Aorta (tissue), 5 donors: ENCODE measurements around the gene GSG1L. TPM values are rescaled to one million over a fixed set of nuclear protein-coding genes. Genes with fewer than 3 reads are reported as not detected.

ENCODE experiments used
- ATAC-seq: fragments of 200-7000 bp; cut with Tn5 transposase; one replicate; pipeline ENCODE4 v1.9.1; 2022; ENCODE audit warnings: moderate library complexity; ENCODE audit not compliant: low FRiP score
- DNase-seq, 2 donors: peaks; one replicate each; pipeline ENCODE4 v3.0.0-alpha.2; 2020
- H3K27ac ChIP-seq, 2 donors: one replicate each; pipeline ENCODE4 v1.5.1; 2013; ENCODE audit warnings: low read length in 2 of 2, mild to moderate bottlenecking in 2 of 2, moderate library complexity in 2 of 2, control low read depth in 1 of 2, inconsistent platforms in 1 of 2, low read depth in 1 of 2
- H3K27me3 ChIP-seq, 2 donors: one replicate each; pipeline ENCODE4 v1.6.1; 2013; ENCODE audit warnings: control low read depth in 1 of 2, low read length in 1 of 2, mild to moderate bottlenecking in 1 of 2, moderate library complexity in 1 of 2; ENCODE audit not compliant: insufficient read depth in 2 of 2, control insufficient read depth in 1 of 2
- H3K36me3 ChIP-seq, 2 donors: one replicate each; pipeline ENCODE4 v1.6.1; 2013; ENCODE audit warnings: control low read depth in 1 of 2, low read length in 1 of 2, mild to moderate bottlenecking in 1 of 2; ENCODE audit not compliant: insufficient read depth in 2 of 2, control insufficient read depth in 1 of 2
- H3K4me1 ChIP-seq, 2 donors: one replicate each; pipeline ENCODE4 v1.6.1; 2013; ENCODE audit warnings: low read length in 2 of 2, control low read depth in 1 of 2, mild to moderate bottlenecking in 1 of 2, moderate library complexity in 1 of 2; ENCODE audit not compliant: insufficient read depth in 2 of 2, control insufficient read depth in 1 of 2
- H3K4me3 ChIP-seq, 2 donors: one replicate each; pipeline ENCODE4 v1.5.1; 2013; ENCODE audit warnings: low read length in 2 of 2, control low read depth in 1 of 2, mild to moderate bottlenecking in 1 of 2
- H3K9me3 ChIP-seq: one replicate; pipeline ENCODE4 v1.6.1; 2013; ENCODE audit warnings: mild to moderate bottlenecking, low read length; ENCODE audit not compliant: control insufficient read depth
- WGBS, 2 donors: extraction: QIAGEN DNeasy Blood & Tissue Kit; methylation state at CpG; one replicate each; pipeline ENCODE4 v1.1.7; 2013; 5-methylcytosine and 5-hydroxymethylcytosine counted together
- intact Hi-C, 2 donors: fragments of 100-400 bp; cut with DNase I; formaldehyde crosslinking; loops; one replicate each; pipeline versions ENCODE4 v1.14.2 to v1.15.0; 2022
- polyA plus RNA-seq, 2 donors: library from polyadenylated mRNA; stranded (reverse); fragments of 200-250 nt; gene quantifications; one replicate each; pipeline ENCODE4 v1.2.3, GENCODE V29; 2013
- total RNA-seq, 2 donors: library from RNA; stranded (reverse); fragmentation: NEBNext Ultra II Directional; extraction: Animal tissue kit (Norgen Biotek cat#: 25700); gene quantifications; one replicate each; pipeline ENCODE4 v1.2.1, GENCODE V29; 2021
- donor health status: healthy with polysubstance abuse.
- donor health status: Bipolar disorder and iron deficiency.
- donor health status: DM: no; HTN: no; CAD: no.
- donor health status: DM: no; HTN: no; CAD: no.
- donor health status: DM: yes; HTN: yes; CAD: no.

GSG1L gene
- total and polyA plus RNA-seq, 4 donors: 1.6 to 22.2 (median 7.2) TPM

DNA sequence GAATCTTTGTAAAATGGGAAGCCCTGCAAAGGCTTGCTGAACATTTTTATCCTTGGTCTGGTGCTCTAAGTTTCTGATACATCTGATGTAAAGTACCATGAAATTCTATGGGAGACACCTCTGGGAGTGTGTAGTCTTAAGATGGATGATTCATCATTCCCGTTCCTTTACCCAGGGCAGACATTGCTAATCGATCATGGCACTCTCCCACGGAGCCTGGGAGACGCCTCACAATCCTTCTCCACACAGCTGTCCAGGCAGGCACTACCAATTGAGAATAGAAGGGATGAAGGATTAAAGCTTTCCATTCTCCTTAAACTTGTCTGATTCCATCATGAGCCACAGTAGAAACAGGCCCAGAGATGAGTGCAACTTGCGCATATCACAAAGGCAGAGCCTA, 144.8 kb downstream of the GSG1L start:
- H3K36me3 ChIP-seq: no peaks in the 10 kb centered on the region
- no peaks in the 10 kb centered on the region for H3K9me3 ChIP-seq
- ATAC-seq: no peak
- intact Hi-C loops: no loop called here
- 69 to 73% methylated on average over 5 of the region's 5 CpGs for WGBS, 2 donors
- DNase-seq: peak in 1 of 2 donors; percentile 3
- no peaks in the 10 kb centered on the region for H3K4me1 ChIP-seq
- H3K27me3 ChIP-seq: no peaks in the 10 kb centered on the region
- no peak overlapping the region for H3K27ac ChIP-seq
- H3K4me3 ChIP-seq: no peak overlapping the region

DNA sequence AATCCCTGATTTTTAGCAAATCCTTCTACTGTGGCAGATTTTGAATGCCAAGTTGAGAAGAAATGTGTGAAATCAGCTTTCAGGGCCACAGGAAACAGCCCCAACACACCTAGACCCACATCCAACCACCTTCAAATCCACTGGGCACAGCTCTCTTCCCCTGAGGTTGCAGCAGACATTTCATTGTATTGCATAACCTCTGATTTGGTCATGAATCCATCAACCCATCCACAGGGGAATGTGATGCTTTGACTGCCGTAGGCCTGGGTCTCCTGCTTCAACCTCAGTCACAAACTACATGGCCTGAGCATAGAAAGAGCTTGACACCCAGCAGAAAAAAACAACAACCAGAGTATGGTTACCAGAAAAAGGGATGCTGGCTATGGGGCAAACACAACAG, 145.6 kb downstream of the GSG1L start:
- ATAC-seq (no peak), DNase-seq (no peak)
- 42 to 61% methylated on average over 1 of the region's 1 CpG for WGBS, 2 donors
- Histone ChIP-seq H3K27me3 (no peaks in the 10 kb centered on the region), H3K4me3 (no peak overlapping the region), H3K4me1 (no peaks in the 10 kb centered on the region), H3K36me3 (no peaks in the 10 kb centered on the region), H3K27ac (no peak overlapping the region), H3K9me3 (no peaks in the 10 kb centered on the region)
- intact Hi-C loops: no loop called here

DNA sequence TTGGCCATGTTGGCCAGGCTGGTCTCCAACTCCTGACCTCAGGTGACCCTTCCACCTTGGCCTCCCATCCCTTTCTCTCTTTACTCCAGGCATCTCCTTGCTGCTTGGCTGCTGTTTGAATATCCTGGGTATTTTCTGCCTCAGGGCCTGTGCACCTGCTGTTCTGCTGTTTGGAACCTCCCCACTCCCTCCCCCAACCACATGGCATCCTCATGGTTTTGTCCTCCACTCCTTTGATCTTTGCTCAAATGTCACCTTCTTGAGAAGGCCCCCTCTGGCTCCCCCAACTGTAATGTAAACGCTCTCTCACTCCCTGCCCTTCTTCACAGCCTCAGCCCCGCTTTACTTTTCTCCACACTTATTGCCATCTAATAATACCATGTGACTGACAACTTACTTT, 152.0 kb downstream of the GSG1L start:
- DNase-seq (no peak), ATAC-seq (no peak)
- no peak overlapping the region for H3K4me3 ChIP-seq
- no peaks in the 10 kb centered on the region for H3K9me3 ChIP-seq
- H3K4me1 ChIP-seq: no peaks in the 10 kb centered on the region
- intact Hi-C loops: no loop called here
- 54 to 67% methylated on average over 2 of the region's 2 CpGs for WGBS, 2 donors
- H3K36me3 ChIP-seq: peaks cover 0 to 2% of the 10 kb centered on the region in 2 donors
- no peak overlapping the region for H3K27ac ChIP-seq
- no peaks in the 10 kb centered on the region for H3K27me3 ChIP-seq

DNA sequence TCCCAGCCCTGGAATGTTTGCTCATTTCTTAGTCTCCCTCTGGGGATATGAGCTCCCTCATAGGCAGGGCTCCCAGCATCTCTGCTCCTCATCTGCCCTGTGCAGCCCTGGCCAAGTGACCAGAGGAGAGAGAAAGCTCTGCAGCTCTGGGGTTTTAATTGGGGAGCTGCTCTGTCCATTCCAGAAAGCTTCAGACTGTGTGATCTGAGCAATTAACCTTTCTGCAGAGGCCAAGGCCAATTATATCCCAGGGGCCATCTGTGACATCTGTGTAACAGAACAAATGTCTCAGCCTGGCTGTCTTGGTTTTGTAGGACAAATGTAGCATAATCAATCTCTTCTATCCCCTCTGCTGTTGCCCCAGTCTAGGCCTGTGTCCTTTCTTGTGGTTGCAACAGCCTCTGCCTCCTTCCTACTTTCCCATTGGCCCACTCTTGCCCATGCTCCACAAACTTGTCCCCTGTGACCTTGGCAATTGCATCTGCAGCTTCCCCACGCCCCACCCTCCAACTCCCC, 156.0 kb downstream of the GSG1L start:
- Histone ChIP-seq H3K4me1 (no peaks in the 10 kb centered on the region), H3K9me3 (no peaks in the 10 kb centered on the region), H3K36me3 (peaks cover 0 to 2% of the 10 kb centered on the region in 2 donors), H3K27me3 (no peaks in the 10 kb centered on the region), H3K27ac (no peak overlapping the region), H3K4me3 (no peak overlapping the region)
- intact Hi-C loops: no loop called here
- DNase-seq (no peak), ATAC-seq (no peak)
- 74 to 86% methylated on average over 1 of the region's 1 CpG for WGBS, 2 donors

DNA sequence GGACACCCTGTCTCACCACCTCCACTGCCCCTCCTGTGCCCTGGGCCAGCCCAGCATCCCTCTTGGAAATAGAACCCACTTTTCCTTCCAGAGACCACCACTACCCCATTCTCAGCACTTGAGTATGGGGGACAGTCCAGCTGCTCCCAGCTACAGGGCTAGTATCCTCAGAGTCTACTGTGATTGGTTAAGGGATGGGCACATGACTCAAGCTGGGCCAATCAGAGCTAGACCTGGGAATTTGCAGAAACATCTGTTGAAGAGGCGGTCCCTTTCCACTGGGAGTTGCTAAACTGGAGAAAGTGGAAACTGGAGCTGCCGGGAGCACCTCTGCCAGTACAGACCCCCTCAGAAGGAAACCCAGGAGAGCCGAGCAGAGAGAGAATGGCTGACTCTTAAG, 156.6 kb downstream of the GSG1L start:
- DNase-seq: no peak

DNA sequence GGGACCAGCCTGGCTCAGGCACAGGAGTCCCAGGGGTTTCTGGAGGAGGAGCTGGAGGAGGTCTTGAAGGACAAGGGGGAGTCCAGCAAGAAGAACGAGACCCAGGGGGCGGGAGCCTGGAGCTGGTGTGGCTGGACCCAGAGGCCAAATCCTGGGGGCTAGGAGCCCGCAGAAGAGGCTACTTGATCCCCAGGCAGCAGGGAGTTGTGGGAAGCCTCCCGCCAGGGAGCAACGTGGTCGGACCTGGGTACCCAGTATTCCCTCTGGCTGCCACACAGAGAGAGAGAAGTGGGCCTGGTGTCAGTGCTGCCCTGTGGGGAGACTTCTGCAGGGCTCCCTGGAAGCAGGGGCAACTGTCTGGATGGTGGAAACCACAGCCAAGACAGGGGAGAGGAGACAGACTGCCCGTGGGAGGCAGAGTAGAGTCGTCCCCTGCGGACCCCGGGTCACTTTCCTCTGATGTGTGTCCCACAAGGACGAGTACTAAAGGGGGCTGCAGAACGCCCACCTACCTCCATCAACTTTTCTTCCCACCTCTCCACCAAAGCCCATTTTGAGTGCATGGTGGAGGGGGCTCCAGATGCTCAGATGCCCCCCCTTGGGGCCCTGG, 160.4 kb downstream of the GSG1L start:
- ATAC-seq: no peak
- Histone ChIP-seq H3K27me3 (no peaks in the 10 kb centered on the region), H3K9me3 (no peaks in the 10 kb centered on the region), H3K4me1 (no peaks in the 10 kb centered on the region), H3K4me3 (no peak overlapping the region), H3K36me3 (no peaks in the 10 kb centered on the region), H3K27ac (no peak overlapping the region)
- 76 to 78% methylated on average over 11 to 12 of the region's 12 CpGs for WGBS, 2 donors
- intact Hi-C loops: no loop called here
- DNase-seq: no peak

More for the DNA sequence above, 156.6 kb downstream of the GSG1L start:
- Histone ChIP-seq H3K4me3 (no peak overlapping the region), H3K4me1 (no peaks in the 10 kb centered on the region), H3K27me3 (no peaks in the 10 kb centered on the region), H3K36me3 (peaks cover 0 to 2% of the 10 kb centered on the region in 2 donors), H3K27ac (no peak overlapping the region), H3K9me3 (no peaks in the 10 kb centered on the region)
- WGBS, 2 donors: 81 to 90% methylated on average over 3 of the region's 3 CpGs
- intact Hi-C loops: no loop called here
- no peak for ATAC-seq

DNA sequence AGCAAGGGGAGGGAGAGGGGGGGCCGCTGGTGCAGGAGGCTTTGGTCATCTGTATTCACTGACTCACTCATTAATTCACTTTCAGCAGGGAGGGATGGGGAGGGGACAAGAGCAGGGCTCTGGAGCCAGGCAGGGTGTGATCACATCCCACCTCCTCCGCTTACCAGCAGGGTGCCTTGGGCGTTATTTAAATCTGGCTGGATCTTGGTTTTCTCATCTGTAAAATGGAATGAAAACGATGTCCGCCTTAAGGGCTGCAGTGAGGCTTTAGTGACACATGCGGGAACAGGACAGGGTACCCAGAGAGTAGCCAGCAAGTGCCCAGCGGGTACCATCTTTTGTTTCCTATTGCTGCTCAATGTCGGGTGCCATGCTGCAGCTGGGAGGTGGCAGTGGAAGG, 161.0 kb downstream of the GSG1L start:
- intact Hi-C loops: no loop called here
- no peaks in the 10 kb centered on the region for H3K36me3 ChIP-seq
- H3K9me3 ChIP-seq: no peaks in the 10 kb centered on the region
- H3K27me3 ChIP-seq: no peaks in the 10 kb centered on the region
- 85 to 89% methylated on average over 8 of the region's 8 CpGs for WGBS, 2 donors
- H3K4me3 ChIP-seq: no peak overlapping the region
- DNase-seq (no peak), ATAC-seq (no peak)
- H3K27ac ChIP-seq: no peak overlapping the region
- H3K4me1 ChIP-seq: no peaks in the 10 kb centered on the region

DNA sequence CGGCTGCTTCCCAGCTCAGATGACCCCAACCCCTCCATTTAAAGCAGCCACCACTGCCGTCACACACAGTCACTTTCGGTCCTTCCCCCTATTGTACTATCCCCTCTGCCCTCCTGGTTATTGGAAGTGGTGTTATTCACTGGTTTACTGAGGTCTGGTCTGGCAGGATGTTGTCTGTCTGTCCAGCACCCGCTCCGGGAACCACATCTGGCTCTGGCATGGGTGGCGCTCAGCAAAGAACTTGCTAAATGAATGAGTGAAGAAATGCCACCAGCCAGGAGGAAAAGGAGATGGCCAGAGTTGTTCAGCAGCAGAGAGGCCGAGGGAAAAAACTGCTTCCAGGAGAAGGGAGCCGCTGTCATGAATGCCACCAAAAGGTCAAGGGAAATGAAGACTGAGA, 161.6 kb downstream of the GSG1L start:
- intact Hi-C loops: no loop called here
- Histone ChIP-seq H3K4me1 (no peaks in the 10 kb centered on the region), H3K9me3 (no peaks in the 10 kb centered on the region), H3K4me3 (no peak overlapping the region), H3K36me3 (no peaks in the 10 kb centered on the region), H3K27ac (no peak overlapping the region), H3K27me3 (no peaks in the 10 kb centered on the region)
- DNase-seq: no peak
- 85 to 90% methylated on average over 8 of the region's 8 CpGs for WGBS, 2 donors
- ATAC-seq: no peak

DNA sequence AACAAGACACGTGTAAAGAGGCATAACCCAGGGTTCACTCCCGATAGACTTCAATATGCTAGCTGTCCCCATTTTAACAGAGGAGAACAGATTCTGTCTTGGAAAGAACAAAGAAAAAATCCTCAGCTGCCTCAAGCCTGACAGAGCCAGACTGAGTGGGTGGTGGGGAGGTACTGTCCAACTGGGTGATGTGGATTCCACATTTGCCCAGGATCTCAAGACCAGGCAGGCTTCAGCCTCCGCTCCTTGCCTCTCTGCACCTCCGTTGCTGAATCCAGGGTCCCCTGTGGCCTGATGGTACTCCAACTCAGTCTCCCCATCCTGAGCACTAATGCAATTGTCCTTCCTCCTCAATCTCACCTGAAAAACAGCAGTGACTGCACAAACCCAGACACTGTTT, 163.8 kb downstream of the GSG1L start:
- H3K4me1 ChIP-seq: no peaks in the 10 kb centered on the region
- ATAC-seq (no peak), DNase-seq (no peak)
- intact Hi-C loops: no loop called here
- 73 to 74% methylated on average over 4 of the region's 4 CpGs for WGBS, 2 donors
- no peak overlapping the region for H3K27ac ChIP-seq
- no peaks in the 10 kb centered on the region for H3K36me3 ChIP-seq
- H3K9me3 ChIP-seq: no peaks in the 10 kb centered on the region
- no peaks in the 10 kb centered on the region for H3K27me3 ChIP-seq
- H3K4me3 ChIP-seq: no peak overlapping the region
